Neural progenitor cell (in vitro differentiated cells): Measurements from ENCODE around the gene HSD17B8.

Experiments
- EZH2 ChIP-seq: fragments of 200-600 bp; sonication (generic); IDR thresholded peaks from 2 replicates; pipeline ENCODE4 v1.6.1; 2017; ENCODE audit warnings: antibody characterized with exemption, mild to moderate bottlenecking, moderate library complexity
- TF ChIP-seq, protein P1 (sequence below): fragments of 200-600 bp; sonication (generic); IDR thresholded peaks from 2 replicates; pipeline ENCODE4 v1.5.1; 2017; ENCODE audit warnings: antibody characterized with exemption, mild to moderate bottlenecking

- no peak for TF ChIP-seq EZH2
- TF ChIP-seq, protein P1, sequence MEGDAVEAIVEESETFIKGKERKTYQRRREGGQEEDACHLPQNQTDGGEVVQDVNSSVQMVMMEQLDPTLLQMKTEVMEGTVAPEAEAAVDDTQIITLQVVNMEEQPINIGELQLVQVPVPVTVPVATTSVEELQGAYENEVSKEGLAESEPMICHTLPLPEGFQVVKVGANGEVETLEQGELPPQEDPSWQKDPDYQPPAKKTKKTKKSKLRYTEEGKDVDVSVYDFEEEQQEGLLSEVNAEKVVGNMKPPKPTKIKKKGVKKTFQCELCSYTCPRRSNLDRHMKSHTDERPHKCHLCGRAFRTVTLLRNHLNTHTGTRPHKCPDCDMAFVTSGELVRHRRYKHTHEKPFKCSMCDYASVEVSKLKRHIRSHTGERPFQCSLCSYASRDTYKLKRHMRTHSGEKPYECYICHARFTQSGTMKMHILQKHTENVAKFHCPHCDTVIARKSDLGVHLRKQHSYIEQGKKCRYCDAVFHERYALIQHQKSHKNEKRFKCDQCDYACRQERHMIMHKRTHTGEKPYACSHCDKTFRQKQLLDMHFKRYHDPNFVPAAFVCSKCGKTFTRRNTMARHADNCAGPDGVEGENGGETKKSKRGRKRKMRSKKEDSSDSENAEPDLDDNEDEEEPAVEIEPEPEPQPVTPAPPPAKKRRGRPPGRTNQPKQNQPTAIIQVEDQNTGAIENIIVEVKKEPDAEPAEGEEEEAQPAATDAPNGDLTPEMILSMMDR, result no peak
Measured at GRCh38 chr6:33202799-33203198, 1.7 kb upstream of the HSD17B8 start.
